Amygdala (tissue), 56 donors: ENCODE results near the gene OSBPL9.
"Not testable (repeated sequence)": the region's sequence is repeated elsewhere in the genome, so short reads cannot be mapped to it uniquely, and the experiment has no call there.

ENCODE experiments used
- DNase-seq, 56 donors: peaks; one replicate each; lab custom pipeline; 2025; lab: John Stamatoyannopoulos, UW

OSBPL9 gene

GRCh38 chr1:51702220-51702619, 85.3 kb downstream of the OSBPL9 start:
- not testable (repeated sequence) for DNase-seq

GRCh38 chr1:51705035-51705434, 88.1 kb downstream of the OSBPL9 start:
- no peak for DNase-seq

DNA sequence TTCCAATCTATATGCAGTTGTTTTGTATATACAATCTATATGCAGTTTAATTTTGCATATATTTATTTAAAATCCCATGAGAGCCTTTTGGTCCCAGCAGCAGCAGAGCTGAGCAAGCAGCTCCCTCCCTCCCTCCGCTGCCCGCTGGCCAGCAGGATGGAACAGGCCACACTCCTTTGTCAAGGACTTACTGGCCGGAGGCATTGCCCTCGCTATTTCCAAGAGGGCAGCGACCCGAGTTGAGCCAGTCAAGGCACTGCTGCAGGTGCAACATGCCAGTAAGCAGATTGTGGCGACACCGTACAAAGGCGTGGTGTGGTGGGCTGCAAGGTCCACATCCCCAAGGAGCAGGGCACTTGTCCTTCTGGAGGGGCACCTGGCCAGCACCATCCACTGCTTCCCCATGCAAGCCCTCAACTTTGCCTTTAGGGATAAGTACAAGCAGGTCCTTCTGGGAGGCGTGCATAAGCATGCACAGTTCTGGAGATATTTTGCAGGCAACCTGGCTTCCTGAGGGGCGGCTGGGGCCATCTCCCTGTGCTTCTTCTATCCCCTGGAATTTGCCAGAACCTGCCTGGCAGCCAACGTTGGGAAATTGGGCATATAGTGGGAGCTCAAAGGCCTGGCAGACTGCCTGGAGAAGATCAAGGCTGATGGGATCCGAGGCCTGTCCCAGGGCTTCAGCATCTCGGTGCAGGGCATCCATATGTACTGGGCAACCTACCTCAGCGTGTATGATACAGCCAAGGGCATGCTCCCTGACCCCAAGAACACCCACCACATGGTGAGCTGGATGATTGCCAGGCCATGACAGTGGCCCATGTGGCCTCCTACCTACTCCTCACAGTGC, 92.2 kb downstream of the OSBPL9 start:
- peak in 9 of 56 donors; percentile 1 to 31 (median 10) for DNase-seq

GRCh38 chr1:51709951-51710350, 93.1 kb downstream of the OSBPL9 start:
- DNase-seq, result no peak

- no peak for DNase-seq
Measured at GRCh38 chr1:51712590-51712989, 95.7 kb downstream of the OSBPL9 start.

DNA sequence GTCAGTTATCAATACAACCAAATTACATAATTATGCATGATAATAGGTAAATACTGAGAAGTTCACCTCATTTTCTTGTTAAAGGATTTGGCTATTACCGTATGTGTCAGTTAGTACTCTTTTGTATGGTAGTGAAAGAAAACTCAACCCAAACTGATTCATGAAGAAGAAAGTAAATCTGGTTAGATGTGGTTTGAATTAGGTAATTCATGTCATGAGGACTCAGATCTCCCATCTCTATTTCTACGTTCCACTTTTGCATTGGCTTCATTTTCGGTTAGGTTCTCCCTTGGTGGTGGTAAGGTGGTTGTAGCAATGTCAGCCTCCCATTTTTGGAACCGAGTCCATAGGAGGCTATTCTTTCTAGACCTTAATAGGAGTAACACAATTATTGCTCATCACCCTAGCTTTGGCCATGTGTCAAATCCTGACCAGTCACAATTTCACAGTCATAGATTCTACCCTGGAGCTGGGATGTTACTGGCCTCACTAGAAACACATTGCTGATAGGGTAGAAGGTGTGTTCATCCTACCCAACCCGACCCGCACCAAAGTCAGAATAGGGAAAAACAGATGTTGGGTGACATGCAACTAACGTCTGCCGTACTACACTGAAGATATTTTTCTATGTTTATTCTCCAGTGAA, 97.6 kb downstream of the OSBPL9 start:
- no peak for DNase-seq

GRCh38 chr1:51715369-51715768, 98.5 kb downstream of the OSBPL9 start:
- no peak for DNase-seq

DNA sequence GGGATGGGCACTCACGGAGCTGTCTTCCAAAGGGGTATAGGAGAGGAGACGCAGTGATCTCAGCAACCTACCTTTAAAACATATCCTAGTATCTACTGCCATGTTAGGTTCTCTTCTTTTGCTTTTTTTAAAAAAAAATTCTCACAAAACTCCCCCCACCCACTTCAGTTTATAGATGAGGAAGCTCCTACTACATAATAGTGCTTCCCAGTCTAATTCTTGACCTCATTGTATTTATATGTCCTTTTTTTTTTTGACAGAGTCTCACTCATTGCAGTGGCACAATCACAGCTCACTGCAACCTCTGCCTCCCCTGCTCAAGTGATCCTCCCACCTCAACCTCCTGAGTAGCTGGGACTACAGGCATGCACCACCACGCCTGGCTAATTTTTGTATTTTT, 99.9 kb downstream of the OSBPL9 start:
- no peak for DNase-seq

GRCh38 chr1:51717842-51718241, 101.0 kb downstream of the OSBPL9 start:
- no peak for DNase-seq

GRCh38 chr1:51719146-51719545, 102.3 kb downstream of the OSBPL9 start:
- DNase-seq, result no peak

- no peak for DNase-seq
Measured at GRCh38 chr1:51724797-51725196, 107.9 kb downstream of the OSBPL9 start.

DNA sequence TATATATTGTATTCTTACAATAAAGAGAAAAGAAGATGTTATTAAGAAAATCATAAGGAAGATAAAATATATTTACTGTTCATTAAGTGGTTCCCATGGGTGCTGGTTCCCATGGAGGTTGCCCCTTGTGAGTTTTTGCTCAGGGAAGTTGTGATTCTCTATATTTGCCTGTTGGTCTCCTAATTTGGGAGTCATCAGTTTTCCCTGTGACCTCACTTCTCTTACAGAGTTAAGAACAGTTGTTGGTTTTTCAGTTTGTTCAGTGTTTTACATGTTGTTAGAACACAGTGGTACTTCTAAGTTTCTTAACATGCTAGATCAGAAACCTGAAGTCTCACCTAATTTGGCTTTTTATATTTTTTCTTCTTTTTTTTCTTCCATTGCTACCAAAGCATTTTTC, 109.2 kb downstream of the OSBPL9 start:
- DNase-seq, result no peak

DNA sequence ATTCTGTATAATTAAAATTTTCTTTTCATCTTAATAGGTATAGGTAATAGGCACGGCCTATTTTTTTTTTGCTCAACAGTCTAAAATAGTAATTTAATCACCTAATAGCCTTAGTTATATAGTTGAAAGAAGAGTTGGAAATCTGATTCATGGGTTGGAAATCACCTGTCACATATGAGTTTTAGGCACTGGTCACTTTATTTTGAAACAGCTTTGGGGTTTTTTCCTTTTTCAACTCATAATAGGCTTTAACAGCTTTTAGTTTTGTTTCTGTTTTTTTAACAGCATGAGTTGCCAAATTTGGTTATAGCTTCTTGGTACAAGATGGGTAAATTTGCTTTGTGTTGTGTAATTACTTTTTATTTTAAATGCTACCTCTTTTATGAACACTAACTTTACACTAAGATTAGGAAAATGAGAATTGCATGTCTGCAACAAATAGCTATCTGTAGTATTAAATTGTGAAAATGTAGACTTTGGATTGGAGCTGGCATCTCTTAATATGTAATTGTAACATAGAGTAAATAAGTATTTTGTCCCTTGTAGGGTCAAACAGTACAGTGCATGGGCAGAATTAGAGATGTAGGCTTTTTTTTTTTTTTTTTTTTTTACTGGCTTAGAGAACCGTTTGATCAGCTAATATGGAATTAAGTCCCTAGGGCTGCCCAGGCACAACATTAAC, 109.8 kb downstream of the OSBPL9 start:
- DNase-seq, result no peak

DNA sequence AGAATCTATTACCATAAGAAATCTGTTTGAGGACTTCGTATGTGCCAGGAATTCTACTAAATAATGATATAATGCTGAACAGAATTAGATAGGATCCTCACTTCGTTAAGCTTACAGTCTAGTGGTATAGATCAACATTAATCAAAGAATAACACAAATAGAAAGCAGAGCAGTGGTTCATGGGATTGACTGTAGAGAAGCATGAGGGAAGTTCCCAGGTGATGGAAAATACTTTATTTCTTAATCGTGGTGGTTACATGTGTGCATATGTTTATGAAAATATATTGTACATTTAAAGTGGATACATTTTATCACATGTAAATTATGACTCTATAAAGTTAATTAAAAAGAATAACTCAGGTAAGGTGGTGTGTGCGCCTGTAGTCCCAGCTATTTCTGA, 110.5 kb downstream of the OSBPL9 start:
- DNase-seq, result no peak

DNA sequence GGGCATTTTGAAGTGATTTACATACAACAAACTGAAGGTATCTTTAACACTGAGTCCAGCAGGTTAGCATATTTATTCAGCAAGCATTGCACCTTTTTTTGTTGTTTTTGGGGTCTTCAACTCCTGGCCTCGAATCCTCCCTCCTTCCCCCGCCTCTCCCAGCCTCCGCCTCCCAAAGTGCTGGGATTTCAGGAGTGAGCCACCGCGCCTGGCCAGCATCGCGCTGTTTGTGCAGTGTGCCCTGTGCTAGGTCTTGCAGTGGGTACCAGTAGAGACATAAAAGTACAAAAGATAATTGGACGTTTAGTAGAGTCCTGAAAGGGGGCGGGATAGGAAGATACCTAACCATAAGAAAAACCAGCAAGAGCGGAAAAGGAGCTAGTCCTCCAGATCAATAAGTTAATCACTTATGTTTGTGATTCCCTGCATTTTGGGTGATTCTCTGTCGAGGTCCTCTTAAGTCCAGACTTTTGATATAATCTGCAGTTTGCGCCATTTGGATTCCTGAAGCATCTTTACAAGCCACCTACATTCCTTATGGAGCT, 111.8 kb downstream of the OSBPL9 start:
- DNase-seq, result no peak

DNA sequence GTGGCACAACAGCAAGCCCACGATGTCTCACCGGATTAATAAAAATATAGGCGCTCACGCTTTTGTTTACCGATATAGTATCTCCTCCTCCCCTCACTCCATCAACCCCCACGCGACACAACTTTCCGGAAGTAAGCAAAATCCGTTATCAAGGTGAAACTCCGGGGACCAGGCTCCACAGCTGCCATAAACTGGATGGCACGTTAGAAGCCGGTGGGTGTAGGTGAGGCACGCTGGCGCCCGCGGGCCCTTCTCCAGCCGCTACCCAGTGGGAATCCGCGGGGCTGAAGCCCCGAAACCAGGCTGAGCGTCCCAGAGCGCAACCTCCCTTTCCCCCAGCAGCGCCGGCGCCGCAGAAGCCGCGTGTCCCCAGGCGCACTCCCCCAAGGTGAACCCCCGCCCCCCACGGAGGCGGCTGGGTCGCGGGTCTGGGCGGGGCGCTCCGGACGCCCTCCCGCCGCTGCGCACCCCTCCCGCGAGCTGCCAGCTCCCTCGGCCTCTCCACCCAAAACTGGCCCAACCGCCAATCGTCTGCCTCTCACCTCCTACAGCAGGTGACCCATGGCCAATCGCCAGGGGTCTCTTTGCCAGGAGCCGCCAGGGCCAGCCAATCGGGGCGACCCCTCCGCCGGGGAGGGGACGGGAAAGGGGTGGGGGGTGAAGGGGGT, 112.4 kb downstream of the OSBPL9 start:
- DNase-seq, result peak in 46 of 56 donors; percentile 6 to 71 (median 40)

DNA sequence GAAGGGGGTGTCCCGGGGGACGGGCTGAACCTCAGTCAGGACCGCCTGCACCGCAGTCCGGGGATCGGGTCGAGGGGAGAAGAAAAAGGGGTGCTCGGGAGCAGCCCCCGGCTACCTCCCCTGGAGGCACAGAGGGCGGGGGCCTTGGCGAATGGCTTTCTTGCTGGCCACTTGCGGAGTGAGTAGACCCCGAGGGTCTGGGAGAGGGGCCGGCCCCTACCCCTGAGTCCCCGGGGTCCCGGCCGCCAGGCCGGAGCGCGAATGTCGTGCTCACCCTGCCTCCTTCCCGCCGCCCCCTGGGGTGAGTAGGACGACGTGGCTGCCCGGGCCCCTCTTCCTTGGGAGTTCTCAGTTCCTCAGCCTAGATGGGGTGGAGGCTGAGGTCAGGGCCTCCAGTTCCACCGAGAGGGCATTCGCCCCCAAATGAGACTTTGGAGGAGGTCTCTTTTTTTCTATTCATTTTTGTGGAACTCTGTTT, 113.0 kb downstream of the OSBPL9 start:
- DNase-seq, result peak in 1 of 56 donors; percentile 13

- no peak for DNase-seq
Measured at GRCh38 chr1:51731998-51732397, 115.1 kb downstream of the OSBPL9 start.

DNA sequence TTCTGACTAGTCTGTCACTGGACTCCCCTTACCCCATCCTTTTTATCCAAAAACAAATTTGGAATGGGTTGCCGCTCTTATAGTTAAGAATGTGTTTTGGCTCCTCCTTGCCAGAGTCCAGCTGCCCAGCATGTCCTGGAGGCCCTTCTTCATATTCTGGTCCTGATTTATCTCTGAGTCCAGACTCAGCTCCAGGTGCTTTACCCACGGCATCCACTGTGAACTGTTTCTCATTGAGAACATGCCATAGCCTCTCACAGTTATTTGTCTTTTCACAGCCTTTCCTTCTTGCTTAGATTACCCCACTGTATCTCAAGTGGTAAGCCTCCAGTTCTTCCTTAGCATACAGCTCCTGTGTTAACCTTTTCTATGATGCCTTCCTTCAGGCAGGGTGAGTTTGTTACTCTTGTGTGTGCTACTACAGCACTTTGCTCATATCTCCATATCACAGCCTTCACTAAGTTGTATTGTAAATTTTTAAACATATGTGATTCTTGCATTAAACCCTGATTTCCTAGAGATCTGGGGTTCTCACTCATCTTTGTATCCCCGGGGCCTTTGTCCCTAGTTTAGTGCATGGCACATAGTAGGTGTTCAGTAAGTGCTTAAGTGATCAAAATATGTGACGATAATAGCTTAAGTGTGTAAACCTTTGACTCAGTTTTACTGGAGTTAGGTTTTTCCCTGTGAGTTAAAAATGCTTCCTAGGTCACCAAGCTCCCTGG, 116.0 kb downstream of the OSBPL9 start:
- DNase-seq, result no peak

GRCh38 chr1:51733426-51733774, 116.5 kb downstream of the OSBPL9 start:
- not testable (repeated sequence) for DNase-seq
